Neuronal stem cell (in vitro differentiated cells): ENCODE data around the gene NEDD9. TPM values are rescaled to one million over a fixed set of nuclear protein-coding genes. Genes with fewer than 3 reads are reported as not detected.

Experiments
- DNase-seq: peaks from one replicate; pipeline ENCODE4 v3.0.0-alpha.2; 2013; ENCODE audit warnings: low spot score
- H2AFZ ChIP-seq: one replicate; pipeline ENCODE4 v1.6.1; 2013; ENCODE audit warnings: mild to moderate bottlenecking, low read length, inconsistent platforms
- H2AK5ac ChIP-seq: 2 replicates; pipeline ENCODE4 v1.6.1; 2013; ENCODE audit warnings: low read depth, mild to moderate bottlenecking, inconsistent platforms, low read length, moderate library complexity, mixed read lengths
- H2BK120ac ChIP-seq: 2 replicates; pipeline ENCODE4 v1.6.1; 2013; ENCODE audit warnings: low read depth, mild to moderate bottlenecking, inconsistent platforms, low read length, moderate library complexity, mixed read lengths
- H2BK12ac ChIP-seq: one replicate; pipeline ENCODE4 v1.6.1; 2013; ENCODE audit warnings: low read length, inconsistent platforms
- H2BK15ac ChIP-seq: 2 replicates; pipeline ENCODE4 v1.6.1; 2013; ENCODE audit warnings: mild to moderate bottlenecking, low read length, inconsistent platforms, mixed read lengths
- H2BK5ac ChIP-seq: one replicate; pipeline ENCODE4 v1.6.1; 2013; ENCODE audit warnings: inconsistent platforms, mild to moderate bottlenecking, low read length, moderate library complexity
- H3K14ac ChIP-seq: one replicate; pipeline ENCODE4 v1.6.1; 2013; ENCODE audit warnings: low read length, inconsistent platforms
- H3K18ac ChIP-seq: 2 replicates; pipeline ENCODE4 v1.6.1; 2013; ENCODE audit warnings: low read length, inconsistent platforms
- H3K23ac ChIP-seq: 2 replicates; pipeline ENCODE4 v1.6.1; 2013; ENCODE audit warnings: low read depth, mild to moderate bottlenecking, mixed read lengths, low read length, inconsistent platforms; ENCODE audit not compliant: poor library complexity
- H3K27ac ChIP-seq: replicated peaks from 3 replicates; pipeline ENCODE4 v1.5.1; 2013; ENCODE audit warnings: low read length, inconsistent platforms
- H3K27me3 ChIP-seq, 3 experiments: 2 replicates each; pipeline ENCODE4 v1.6.1; 2013; ENCODE audit warnings: low read length in 3 of 3, mild to moderate bottlenecking in 2 of 3, inconsistent platforms in 1 of 3, low read depth in 1 of 3, mixed read lengths in 1 of 3, moderate library complexity in 1 of 3; ENCODE audit not compliant: control insufficient read depth in 3 of 3, insufficient read depth in 3 of 3
- H3K36me3 ChIP-seq, 2 donors: replicated peaks in 1 of 2; 2 replicates each; pipeline ENCODE4 v1.6.1; 2013; ENCODE audit warnings: low read length in 2 of 2; ENCODE audit not compliant: control insufficient read depth in 2 of 2, insufficient read depth in 2 of 2
- H3K4ac ChIP-seq: 2 replicates; pipeline ENCODE4 v1.6.1; 2013; ENCODE audit warnings: inconsistent platforms, mild to moderate bottlenecking, low read length, moderate library complexity
- H3K4me1 ChIP-seq, 2 donors: 1 replicate in 1 of 2; 2 replicates in 1 of 2; pipeline ENCODE4 v1.6.1; 2013; ENCODE audit warnings: low read length in 2 of 2, low read depth in 1 of 2; ENCODE audit not compliant: control insufficient read depth in 2 of 2, insufficient read depth in 1 of 2
- H3K4me2 ChIP-seq: one replicate; pipeline ENCODE4 v1.6.1; 2013; ENCODE audit warnings: mild to moderate bottlenecking, low read length, inconsistent platforms; ENCODE audit not compliant: insufficient read depth, poor library complexity, severe bottlenecking
- H3K4me3 ChIP-seq, 2 donors: 2 replicates each; pipeline ENCODE4 v1.5.1; 2013; ENCODE audit warnings: low read length in 2 of 2, mild to moderate bottlenecking in 2 of 2, inconsistent platforms in 1 of 2, moderate library complexity in 1 of 2
- H3K79me1 ChIP-seq: one replicate; pipeline ENCODE4 v1.6.1; 2013; ENCODE audit warnings: low read depth, mild to moderate bottlenecking, inconsistent platforms, low read length, moderate library complexity
- H3K9ac ChIP-seq: one replicate; pipeline ENCODE4 v1.6.1; 2013; ENCODE audit warnings: mild to moderate bottlenecking, low read depth, low read length, inconsistent platforms; ENCODE audit not compliant: poor library complexity
- H3K9me3 ChIP-seq, 2 donors: replicated peaks in 1 of 2; 2 replicates each; pipeline versions ENCODE3 to v1.6.1; 2013; ENCODE audit warnings: low read length in 2 of 2, mild to moderate bottlenecking in 2 of 2, inconsistent platforms in 1 of 2, low read depth in 1 of 2, mixed read lengths in 1 of 2, moderate library complexity in 1 of 2; ENCODE audit not compliant: control insufficient read depth in 2 of 2, insufficient read depth in 1 of 2
- H4K8ac ChIP-seq: one replicate; pipeline ENCODE4 v1.6.1; 2013; ENCODE audit warnings: low read depth, mild to moderate bottlenecking, inconsistent platforms, low read length, moderate library complexity
- H4K91ac ChIP-seq: one replicate; pipeline ENCODE4 v1.6.1; 2013; ENCODE audit warnings: low read length, low read depth, mild to moderate bottlenecking, inconsistent platforms; ENCODE audit not compliant: poor library complexity
- WGBS, 2 donors: extraction: QIAGEN DNeasy Blood & Tissue Kit; methylation state at CpG; one replicate each; pipeline ENCODE4 v1.1.7; 2013; ENCODE audit warnings: missing lambda C conversion rate in 2 of 2, mixed read lengths in 1 of 2; ENCODE audit not compliant: insufficient read length in 2 of 2, insufficient replicate concordance in 1 of 2; ENCODE audit errors: extremely low coverage in 2 of 2; 5-methylcytosine and 5-hydroxymethylcytosine counted together
- polyA plus RNA-seq, 2 experiments: library from polyadenylated mRNA; stranded (reverse); fragments of 200-250 nt; gene quantifications; one replicate each; pipeline ENCODE4 v1.2.3, GENCODE V29; 2013

Gene NEDD9, protein sequence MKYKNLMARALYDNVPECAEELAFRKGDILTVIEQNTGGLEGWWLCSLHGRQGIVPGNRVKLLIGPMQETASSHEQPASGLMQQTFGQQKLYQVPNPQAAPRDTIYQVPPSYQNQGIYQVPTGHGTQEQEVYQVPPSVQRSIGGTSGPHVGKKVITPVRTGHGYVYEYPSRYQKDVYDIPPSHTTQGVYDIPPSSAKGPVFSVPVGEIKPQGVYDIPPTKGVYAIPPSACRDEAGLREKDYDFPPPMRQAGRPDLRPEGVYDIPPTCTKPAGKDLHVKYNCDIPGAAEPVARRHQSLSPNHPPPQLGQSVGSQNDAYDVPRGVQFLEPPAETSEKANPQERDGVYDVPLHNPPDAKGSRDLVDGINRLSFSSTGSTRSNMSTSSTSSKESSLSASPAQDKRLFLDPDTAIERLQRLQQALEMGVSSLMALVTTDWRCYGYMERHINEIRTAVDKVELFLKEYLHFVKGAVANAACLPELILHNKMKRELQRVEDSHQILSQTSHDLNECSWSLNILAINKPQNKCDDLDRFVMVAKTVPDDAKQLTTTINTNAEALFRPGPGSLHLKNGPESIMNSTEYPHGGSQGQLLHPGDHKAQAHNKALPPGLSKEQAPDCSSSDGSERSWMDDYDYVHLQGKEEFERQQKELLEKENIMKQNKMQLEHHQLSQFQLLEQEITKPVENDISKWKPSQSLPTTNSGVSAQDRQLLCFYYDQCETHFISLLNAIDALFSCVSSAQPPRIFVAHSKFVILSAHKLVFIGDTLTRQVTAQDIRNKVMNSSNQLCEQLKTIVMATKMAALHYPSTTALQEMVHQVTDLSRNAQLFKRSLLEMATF
- 6.2 TPM for polyA plus RNA-seq (2013, experiment 1 of 2)
- 6.4 TPM for polyA plus RNA-seq (2013, experiment 2 of 2)

- Histone ChIP-seq H3K79me1 (no peaks in the 10 kb centered on the region), H3K36me3 (no peaks in the 10 kb centered on the region), H2AFZ (peak within 1 kb of the TSS; percentile 75), H3K27me3 (no peaks in the 10 kb centered on the region), H3K9me3 (no peaks in the 10 kb centered on the region), H3K4me3 (peak within 1 kb of the TSS; percentile 79 to 82), H4K8ac (no peak within 1 kb of the TSS), H3K23ac (no peak within 1 kb of the TSS), H3K4ac (no peak within 1 kb of the TSS), H3K4me1 (peaks cover 23 to 32% of the 10 kb centered on the region in 2 donors), H2BK120ac (no peak within 1 kb of the TSS), H3K9ac (peak within 1 kb of the TSS; percentile 65), H2BK15ac (no peak within 1 kb of the TSS), H4K91ac (no peak within 1 kb of the TSS), H3K14ac (no peak within 1 kb of the TSS), H3K4me2 (peak within 1 kb of the TSS; percentile 72), H3K27ac (peak within 1 kb of the TSS; percentile 77), H2AK5ac (no peak within 1 kb of the TSS), H2BK12ac (no peak within 1 kb of the TSS), H3K18ac (peak within 1 kb of the TSS; percentile 78), H2BK5ac (no peak within 1 kb of the TSS)
- WGBS, 2 donors: no CpG with 5 or more reads among the region's 24 CpGs
- peak; percentile 93 for DNase-seq
Measured at GRCh38 chr6:11232193-11232769, at the start of gene NEDD9. TSS of gene NEDD9 (minus strand) at chr6:11232668. CDS start at chr6:11232515, 153 bp downstream.

- WGBS, 2 donors: no CpG with 5 or more reads among the region's 2 CpGs
- no peak overlapping the region for H2BK120ac ChIP-seq
- no peaks in the 10 kb centered on the region for H3K36me3 ChIP-seq
- H2BK5ac ChIP-seq: no peak overlapping the region
- no peak for DNase-seq
- H2BK12ac ChIP-seq: no peak overlapping the region
- no peaks in the 10 kb centered on the region for H3K27me3 ChIP-seq
- H3K4me2 ChIP-seq: no peak overlapping the region
- no peak overlapping the region for H2BK15ac ChIP-seq
- no peak overlapping the region for H3K23ac ChIP-seq
- no peak overlapping the region for H3K14ac ChIP-seq
- H2AK5ac ChIP-seq: no peak overlapping the region
- no peak overlapping the region for H4K8ac ChIP-seq
- peaks cover 14 to 22% of the 10 kb centered on the region in 2 donors for H3K4me1 ChIP-seq
- no peaks in the 10 kb centered on the region for H3K79me1 ChIP-seq
- no peak overlapping the region for H4K91ac ChIP-seq
- H2AFZ ChIP-seq: no peak overlapping the region
- H3K18ac ChIP-seq: no peak overlapping the region
- H3K4ac ChIP-seq: no peak overlapping the region
- H3K4me3 ChIP-seq: no peak overlapping the region
- H3K27ac ChIP-seq: no peak overlapping the region
- H3K9ac ChIP-seq: no peak overlapping the region
- H3K9me3 ChIP-seq: no peaks in the 10 kb centered on the region
Measured at GRCh38 chr6:11282245-11282644, 49.8 kb upstream of the NEDD9 start.

DNA sequence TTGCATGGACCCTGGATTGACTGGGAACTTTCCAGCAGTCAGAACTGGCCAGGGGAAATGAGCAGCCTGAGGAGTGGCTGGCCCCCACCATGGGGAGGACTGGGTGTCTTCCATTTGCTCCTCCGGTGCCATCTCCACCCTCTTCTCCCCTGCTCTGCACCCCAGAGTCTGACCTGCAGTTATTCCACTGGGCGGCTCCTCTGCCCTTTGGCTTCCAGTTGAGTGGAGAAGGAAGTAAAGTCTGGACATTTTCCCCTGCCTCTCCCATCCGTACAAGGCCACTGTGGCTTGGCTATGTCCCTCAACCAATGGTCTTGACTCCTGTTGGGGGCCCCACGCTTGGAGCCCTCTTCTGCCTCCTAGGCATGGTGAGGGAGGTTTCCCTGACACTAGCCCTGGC, 47.9 kb upstream of the NEDD9 start:
- no CpG with 5 or more reads among the region's 4 CpGs for WGBS, 2 donors
- H3K27ac ChIP-seq: no peak overlapping the region
- H2AFZ ChIP-seq: no peak overlapping the region
- no peak overlapping the region for H2BK5ac ChIP-seq
- no peak overlapping the region for H3K4ac ChIP-seq
- no peak overlapping the region for H3K4me2 ChIP-seq
- H2BK15ac ChIP-seq: peak overlapping the region; percentile 41
- H3K4me3 ChIP-seq: no peak overlapping the region
- H2BK12ac ChIP-seq: no peak overlapping the region
- H3K4me1 ChIP-seq: peaks cover 21 to 27% of the 10 kb centered on the region in 2 donors
- H3K9me3 ChIP-seq: no peaks in the 10 kb centered on the region
- no peak overlapping the region for H3K14ac ChIP-seq
- H3K36me3 ChIP-seq: no peaks in the 10 kb centered on the region
- no peaks in the 10 kb centered on the region for H3K27me3 ChIP-seq
- H3K79me1 ChIP-seq: no peaks in the 10 kb centered on the region
- no peak overlapping the region for H3K9ac ChIP-seq
- peak overlapping the region; percentile 16 for H3K23ac ChIP-seq
- H2BK120ac ChIP-seq: no peak overlapping the region
- no peak for DNase-seq
- peak overlapping the region; percentile 15 for H3K18ac ChIP-seq
- H2AK5ac ChIP-seq: peak overlapping the region; percentile 65
- H4K8ac ChIP-seq: no peak overlapping the region
- peak overlapping the region; percentile 25 for H4K91ac ChIP-seq
